RPMI8226 (cell line): ENCODE measurements around the gene VEZF1.
"Not testable (repeated sequence)": the region's sequence is repeated elsewhere in the genome, so short reads cannot be mapped to it uniquely, and the experiment has no call there.

Experiments used
- DNase-seq: peaks from one replicate; pipeline ENCODE4 v3.0.0-alpha.2; 2015

VEZF1 gene

DNA sequence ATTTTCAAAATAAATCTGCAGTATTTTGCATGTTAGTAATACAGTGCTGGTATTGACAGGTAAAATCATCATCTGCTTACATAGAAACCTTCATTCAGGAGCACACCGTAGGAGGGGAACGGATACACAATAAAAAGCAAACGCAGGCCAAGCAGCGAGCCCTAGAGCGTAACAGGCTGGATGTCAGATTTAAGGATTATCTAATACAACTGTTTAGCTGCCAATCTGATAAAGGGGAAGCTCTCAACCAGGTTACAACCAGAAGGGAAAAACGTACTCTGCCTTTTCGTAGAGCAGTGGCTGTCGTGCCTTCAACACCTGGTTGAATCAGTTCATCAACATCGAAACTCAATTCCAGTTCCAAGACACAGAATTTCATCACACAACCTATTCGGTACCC is 16.5 kb downstream of the VEZF1 start:
- no peak for DNase-seq

- no peak for DNase-seq
Observed at GRCh38 chr17:57970710-57971109, 17.3 kb downstream of the VEZF1 start.

DNA sequence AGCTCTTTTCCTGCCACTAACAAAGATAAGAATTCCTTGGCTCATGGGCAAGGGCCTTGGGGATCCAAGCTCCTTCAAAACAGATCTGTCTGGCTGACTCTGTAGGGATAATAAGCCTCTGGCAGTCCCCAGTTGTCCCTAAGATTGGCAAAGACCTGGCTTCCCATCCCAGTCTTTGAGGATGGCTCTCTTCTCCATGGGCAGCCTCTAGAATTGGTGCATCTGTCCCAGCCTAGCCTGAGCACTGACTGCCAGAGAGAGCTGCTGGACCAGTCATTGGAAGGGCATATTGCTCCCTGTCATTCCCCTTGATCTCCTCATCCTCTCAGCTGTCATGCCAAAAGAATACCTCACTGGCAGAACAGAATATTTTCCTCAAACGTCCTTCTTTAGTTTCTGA is 19.6 kb downstream of the VEZF1 start:
- DNase-seq = no peak

- no peak for DNase-seq
Observed at GRCh38 chr17:57966875-57967274, 21.2 kb downstream of the VEZF1 start.

DNA sequence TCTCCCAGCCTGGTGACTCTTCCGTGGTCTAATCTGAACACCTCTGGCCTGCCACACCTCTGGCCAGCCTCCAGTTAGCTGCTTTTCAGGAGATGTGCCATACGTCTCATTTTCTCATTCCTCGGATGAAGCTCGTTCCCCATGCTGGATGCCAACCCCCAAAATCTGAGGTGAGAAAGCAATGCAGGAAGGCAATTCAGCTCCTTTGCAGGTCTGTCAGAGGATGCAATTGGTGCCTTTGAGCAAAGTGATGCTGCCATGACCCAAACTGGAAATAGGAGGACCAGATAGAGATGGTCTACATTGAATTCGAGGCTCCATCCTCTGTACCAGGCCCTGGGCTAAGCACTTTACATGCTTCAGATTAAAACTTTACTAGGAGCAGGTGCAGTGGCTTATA is 21.8 kb downstream of the VEZF1 start:
- no peak for DNase-seq

- DNase-seq = no peak
Observed at GRCh38 chr17:57965521-57966160, 22.4 kb downstream of the VEZF1 start.

GRCh38 chr17:57963149-57963511 is 24.9 kb downstream of the VEZF1 start:
- DNase-seq = no peak

- DNase-seq = no peak
Observed at GRCh38 chr17:57962279-57963148, 25.5 kb downstream of the VEZF1 start.

- DNase-seq = no peak
Observed at GRCh38 chr17:57959929-57960328, 28.1 kb downstream of the VEZF1 start.

DNA sequence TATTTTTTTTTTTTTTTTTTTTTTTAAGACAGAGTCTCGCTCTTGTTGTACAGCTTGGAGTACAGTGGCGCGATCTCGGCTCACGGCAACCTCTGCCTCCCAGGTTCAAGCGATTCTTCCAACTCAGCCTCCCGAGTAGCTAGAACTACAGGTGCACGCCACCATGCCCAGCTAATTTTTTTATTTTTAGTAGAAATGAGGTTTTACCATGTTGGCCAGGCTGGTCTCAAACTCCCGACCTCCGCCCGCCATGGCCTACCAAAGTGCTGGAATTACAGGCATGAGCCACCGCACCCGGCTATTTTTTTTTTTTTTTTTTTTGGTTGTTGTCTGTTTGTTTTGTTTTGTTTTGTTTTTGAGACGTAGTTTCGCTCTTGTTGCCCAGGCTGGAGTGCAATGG is 29.7 kb downstream of the VEZF1 start:
- not testable (repeated sequence) for DNase-seq

- DNase-seq = no peak
Observed at GRCh38 chr17:57957886-57958285, 30.2 kb downstream of the VEZF1 start.

DNA sequence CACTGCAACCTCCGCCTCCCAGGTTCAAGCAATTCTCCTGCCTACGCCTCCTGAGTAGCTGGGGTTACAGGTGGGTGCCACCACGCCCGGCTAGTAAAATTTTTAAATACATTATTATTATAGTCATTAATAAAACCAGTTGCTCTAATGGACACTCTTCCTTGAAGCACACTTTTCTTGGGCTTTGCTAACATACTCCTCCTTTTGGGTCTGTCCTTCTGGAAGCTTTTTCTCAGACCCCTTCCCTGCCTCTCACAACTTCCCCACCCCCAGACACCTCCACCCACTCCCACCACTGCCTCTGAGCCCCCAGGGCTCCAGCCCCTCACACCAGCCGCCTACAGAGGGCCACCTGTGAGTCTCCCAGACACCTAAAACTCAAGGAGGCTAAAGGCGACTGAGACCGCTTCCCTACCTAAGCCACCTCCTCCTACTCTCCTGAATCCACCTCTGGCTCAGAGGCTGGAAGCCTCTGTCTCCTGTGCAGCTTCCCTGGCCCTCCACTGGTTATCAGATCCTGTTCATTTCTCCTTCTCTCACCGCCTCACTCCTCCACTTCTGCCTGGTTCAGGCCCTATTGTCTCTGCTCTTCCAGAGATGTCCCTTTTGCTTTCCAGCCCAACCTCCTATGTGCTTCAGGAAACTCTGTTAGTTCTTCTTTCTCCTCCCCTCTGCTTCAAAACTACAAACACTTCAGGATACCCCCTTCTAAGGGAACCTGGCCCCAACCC is 30.8 kb downstream of the VEZF1 start:
- no peak for DNase-seq

- peak; percentile 68 for DNase-seq
Observed at GRCh38 chr17:57956291-57957119, 31.5 kb downstream of the VEZF1 start.

DNA sequence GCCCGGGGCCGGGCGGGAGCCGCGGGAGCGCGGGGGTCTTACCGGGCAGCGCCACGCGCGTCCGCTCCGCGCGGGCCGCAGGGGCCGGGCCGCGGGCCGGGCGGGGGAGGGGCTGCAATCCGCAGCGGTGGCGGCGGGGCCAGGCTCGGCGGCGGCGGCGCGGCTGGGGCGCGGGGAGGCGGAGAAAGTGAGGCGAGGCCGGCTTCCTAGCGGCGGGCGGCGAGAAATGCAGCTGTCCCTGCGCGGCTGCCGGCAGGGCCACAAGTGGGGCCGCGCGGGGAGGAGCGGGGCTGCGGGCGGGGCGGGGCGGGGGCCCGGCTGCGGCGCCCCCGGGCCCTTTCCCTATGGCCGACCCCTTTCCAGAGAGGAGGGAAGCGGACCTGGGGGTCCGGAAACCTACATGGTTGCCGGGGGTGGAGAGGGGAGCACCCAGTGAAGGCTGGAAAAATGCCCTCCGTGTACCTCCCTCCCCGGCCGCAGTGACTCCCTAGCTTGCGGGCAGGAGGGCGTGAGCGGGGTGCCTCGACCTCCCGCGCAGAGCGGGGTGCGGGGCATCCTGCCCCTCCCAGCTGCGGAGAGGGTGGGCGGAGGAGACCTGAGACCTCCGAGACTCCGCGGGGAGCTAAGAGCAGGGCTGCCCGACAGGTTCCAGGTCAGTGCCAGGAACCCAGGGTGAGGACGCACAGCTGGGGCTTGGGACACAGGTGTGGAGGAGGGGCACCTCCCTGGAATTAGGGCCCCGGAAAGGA is 32.7 kb downstream of the VEZF1 start, which contains the start of gene CUEDC1:
Gene CUEDC1 (minus strand): TSS at position 230 of the 749 bp plus-strand sequence. CDS start 69,848 bp downstream, outside the sequence.
- peak; percentile 79 for DNase-seq

- DNase-seq = no peak
Observed at GRCh38 chr17:57954397-57955182, 33.5 kb downstream of the VEZF1 start.

- no peak for DNase-seq
Observed at GRCh38 chr17:57953705-57954396, 34.2 kb downstream of the VEZF1 start.

GRCh38 chr17:57953219-57953618 is 34.8 kb downstream of the VEZF1 start:
- DNase-seq = no peak

GRCh38 chr17:57949649-57950048 is 38.4 kb downstream of the VEZF1 start:
- DNase-seq = no peak

DNA sequence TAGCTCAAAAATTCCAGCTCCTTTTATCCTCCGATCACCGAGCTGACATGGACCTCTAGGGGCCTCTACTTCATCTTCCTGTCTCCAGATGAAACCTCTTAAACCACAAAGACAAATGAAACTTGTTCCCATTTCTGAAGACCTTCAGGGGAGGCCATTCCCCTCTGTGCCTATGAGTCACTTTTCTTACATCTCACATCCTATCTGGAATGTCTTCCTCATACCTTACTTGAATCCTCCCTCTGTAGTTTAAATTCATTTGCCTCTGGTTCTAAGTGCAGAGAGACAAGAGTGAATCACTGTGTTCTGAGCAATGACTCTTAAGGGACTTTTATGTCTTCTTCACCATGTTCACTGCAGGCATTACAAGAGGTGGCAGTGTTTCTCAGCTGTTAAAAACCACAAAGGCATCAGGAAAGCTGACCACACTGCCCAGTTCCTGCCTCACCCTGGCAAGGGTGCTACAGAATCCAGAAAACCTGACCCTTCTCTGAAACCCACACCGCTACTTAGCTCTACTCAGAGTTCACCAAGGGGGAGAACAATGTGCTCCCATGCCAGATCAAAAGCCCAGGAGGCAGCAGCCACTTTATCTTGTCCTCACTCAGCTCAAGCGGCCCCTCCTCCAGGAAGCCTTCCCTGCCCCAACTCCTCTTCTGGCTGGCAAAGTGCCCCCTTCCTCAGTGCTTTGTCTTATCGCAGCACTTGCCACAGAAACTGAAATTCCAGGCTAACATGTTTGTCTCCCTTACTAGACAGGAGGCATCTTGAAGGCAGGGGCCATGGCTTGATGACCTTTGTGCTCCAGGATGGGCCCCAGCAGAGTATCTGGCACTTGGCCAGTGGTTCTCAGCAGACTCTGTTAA is 39.3 kb downstream of the VEZF1 start:
- peak; percentile 70 for DNase-seq
